Stimulated activated CD8-positive, alpha-beta memory T cell treated with anti-CD3 and anti-CD28 coated beads, Interleukin-2, amount 100 ng/mL, for 1 hour (primary cell): ENCODE results near the gene PIH1D1.

ENCODE experiments used
- DNase-seq, 2 donors: peaks; one replicate each; pipeline ENCODE4 v3.0.0-alpha.2; 2020; ENCODE audit warnings: low read depth in 2 of 2

PIH1D1 gene

DNA sequence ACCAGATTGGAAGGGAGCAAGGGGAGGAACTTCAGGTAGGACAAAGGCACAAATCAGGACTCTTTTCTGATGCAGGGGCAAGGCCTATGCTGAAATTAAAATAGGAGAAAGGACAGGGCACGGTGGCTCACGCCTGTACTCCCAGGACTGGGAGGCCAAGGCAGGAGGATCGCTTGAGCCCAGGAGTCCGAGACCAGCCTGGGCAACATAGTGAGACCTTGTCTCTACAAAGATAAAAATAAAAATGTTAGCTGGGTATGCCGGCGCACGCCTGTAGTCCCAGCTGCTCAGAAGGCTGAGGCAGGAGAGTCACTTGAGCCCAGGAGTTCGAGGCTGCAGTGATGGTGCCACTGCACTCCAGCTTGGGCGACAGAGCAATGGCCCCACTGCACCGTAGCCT is 15.9 kb downstream of the PIH1D1 start:
- DNase-seq = no peak

DNA sequence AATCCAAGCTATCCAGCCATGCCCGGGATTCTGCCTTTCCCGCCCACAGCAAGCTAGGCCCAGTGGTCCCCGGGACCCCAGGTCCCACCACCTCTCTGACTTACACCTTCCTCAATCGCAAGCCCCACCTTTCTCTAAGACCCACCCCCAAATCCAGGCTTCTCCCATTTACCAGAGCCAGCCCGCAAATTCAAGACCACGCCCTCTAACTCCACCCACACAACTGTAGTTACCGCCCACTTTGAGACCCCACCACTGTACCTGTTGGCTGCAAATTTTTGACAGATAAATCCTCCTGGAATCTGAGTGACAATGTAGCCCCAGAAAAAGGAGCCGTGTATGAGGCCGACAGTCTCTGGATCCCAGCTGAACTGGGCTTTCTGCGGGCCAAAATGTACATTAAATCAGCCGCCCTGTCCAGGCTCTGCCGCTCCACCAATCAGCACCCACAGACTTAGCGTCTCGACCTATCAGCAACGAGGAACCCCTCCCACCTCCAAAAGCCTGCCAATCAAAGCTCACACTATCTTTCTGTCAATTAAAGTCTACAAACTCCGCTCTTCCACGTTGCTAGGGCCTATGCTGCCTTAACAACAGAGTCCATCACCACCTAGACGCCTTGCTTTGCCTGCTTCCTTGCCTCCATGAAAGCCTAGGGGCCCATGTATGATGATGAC is 16.6 kb downstream of the PIH1D1 start:
- no peak for DNase-seq

DNA sequence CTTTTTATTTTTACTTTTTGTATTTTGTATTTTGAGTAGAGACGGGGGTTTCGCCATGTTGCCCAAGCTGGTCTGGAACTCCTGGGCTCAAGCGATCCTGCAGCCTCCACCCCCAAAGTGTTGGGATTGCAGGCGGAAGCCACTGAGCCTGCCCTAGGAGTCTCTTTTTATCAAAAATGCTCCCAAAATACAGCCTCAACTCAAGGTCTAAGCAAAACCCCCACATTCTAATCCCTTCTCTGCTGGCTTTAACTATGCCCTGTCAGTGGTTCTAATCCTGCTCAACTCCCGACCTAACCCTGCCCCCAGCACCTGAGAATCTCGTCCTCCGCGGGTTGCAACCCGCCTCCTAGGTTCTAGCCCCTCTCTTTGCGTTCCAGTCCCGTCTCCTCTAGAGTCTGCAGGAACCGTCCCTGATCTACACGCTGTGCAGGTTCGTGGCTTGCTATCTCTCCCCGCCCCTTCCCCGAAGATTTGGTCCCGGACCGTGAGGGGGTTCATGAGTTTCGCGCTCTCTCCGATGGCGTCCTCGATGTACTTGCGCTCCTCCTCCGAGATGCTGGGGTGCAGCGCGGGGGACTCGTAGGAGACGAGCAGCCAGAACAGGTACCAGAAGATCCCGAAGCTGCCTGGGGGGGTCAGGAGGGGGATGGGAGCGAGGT is 18.2 kb downstream of the PIH1D1 start:
- DNase-seq = no peak

DNA sequence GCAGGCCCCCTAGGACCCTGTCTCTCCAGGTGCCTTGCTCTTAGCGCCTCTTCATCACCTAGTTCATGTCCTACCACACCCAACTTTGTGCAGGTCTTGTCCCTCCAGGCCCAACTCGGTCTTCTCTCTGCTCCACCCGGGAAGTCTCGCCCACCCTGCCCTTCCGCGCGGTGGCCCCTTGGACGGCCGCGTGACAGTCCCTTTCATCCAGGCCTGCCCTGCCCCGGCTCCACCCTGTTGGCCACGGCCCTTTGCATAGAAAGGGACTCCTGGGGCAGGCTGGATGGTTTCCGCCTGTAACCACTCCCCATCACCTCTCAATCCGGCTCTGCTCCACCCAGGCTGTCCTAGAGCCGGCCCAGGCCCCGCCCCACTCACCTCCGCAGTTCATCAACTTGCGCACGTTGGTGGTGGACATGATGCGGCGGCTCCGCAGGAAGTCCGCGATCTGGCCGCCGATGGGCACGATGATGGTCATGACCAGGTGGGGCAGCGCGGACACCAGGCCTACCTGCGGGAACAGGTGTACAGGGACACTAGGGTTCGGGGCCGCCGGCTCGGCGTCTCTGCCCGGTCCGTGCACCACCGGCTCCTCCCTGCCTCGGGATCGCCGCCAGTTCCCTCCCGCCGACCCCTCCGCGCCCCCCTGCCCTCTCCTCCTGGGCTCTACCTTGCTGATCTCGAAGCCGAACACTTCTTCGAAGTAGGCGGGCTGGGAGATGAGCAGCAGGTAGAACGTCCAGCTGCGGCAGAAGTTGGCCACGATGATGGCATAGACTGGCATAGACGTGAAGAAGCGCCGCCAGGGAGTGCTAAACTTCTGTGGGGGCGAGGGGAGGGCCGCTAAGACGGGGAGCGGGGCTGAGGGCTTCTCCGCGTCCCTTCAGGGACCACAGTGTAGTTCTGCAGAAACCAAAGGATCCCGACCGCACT is 19.2 kb downstream of the PIH1D1 start:
- DNase-seq = no peak

DNA sequence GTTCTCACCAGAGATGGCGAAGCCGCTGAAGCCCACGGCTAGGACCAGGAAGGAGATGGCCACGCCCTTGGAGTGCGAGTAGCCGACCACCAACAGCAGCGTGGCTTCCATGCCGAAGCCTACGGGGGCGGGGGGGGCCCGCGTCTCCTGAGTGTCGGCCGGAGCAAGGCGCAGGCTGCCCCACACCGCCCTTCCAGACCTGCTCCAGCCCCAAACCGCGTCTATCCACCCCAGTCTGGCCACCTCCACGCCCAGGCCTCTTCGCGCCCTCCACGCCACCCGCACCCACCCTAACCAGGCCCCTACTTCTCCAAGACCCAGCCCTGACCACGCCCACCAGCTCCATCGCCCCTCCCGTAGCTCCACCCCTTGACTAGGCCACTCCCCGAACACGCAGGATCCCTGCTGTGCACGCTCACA is 20.3 kb downstream of the PIH1D1 start:
- DNase-seq = no peak

DNA sequence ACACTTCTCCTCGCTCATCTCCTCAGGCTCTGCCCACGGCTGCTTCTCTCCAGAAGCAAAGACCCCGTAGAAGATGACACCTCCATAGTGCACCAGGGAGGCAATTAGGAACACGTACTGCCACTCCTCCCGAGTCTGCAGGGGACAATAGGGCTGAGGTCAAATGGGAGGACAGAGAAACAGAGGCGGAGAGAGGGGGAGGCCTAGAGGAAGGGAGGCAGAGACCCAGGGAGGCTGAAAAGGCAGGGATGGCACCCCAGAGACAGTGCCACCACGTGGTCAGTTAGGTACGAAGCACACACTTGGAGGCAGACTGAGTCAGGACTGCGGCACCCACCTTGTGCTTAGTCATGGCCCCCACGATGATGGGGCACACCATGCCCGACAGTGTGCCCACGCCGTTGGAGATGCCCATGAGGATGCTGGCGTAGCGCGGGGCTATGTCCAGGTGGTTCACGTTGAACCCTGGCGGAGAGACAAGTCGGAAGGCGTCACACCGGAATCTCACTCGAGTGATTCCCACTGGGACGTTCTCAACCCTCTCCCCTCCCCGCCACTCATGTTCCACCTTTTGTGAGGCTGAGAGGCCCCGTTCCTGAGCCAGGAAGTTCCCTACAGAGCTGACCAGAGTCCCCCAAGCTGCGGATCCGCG is 20.8 kb downstream of the PIH1D1 start:
- no peak for DNase-seq

DNA sequence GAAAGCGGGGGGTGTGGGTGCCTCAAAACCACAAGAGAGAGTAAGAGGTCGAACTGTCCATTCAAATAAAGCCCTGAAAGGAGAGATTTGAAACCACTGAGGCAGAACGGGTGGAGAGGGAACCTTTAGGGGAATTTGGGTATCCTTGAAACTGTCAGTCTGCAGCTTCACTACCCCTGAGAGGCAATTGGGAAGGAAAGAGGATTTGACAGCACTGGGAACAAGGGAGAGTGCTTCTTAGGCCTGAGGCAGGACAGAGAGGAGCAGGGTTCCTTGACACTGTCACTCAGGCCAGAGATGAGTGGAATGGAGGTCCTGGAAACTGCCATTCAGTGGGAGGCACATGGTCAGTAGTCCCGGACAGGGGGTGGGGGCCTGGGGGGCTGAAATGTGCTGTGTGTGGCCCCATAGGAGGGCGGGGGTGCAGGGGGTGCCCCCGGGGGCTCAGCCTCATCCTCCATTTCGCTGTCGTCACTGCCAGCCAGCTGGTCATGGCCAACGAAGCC is 21.4 kb downstream of the PIH1D1 start:
- DNase-seq = no peak

DNA sequence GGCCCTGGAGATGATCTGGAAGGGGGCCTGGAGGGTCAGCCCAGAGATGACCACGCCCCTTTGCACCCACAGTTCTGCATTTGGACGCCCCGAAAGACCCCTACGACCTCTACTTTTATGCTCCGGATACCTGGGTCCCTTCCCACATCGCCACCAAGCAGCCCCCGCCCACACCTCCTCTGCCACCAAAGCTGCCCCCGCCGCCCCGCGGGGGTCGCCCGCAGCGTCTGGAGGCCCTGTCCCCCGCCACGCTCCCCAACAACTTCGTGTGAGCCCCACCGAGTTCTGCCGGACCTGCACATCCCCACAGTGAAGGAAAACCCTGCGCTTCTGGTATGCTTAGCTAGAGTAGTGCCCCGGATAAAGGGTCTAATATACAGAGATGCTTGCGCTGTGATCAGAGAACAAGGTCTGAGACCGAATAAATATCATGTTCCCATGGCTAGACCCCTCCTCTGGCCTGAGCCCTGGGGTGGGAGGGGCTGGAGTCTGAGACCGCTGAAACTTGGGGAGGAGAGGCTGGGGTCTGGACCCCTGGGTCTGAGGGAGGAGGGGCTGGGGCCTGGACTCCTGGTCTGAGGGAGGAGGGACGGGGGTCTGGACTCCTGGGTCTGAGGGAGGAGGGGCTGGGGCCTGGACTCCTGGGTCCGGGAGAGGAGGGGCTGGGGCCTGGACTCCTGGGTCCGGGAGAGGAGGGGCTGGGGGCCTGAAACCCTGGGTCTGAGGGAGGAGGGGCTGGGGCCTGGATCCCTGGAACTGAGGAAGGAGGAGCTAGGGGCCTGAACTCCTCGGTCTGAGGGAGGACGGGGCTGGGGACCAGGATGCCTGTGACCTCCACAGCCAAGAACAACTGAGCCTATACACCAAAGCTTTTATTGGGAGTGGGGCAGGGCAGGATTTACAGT is 22.8 kb downstream of the PIH1D1 start:
- DNase-seq = no peak

DNA sequence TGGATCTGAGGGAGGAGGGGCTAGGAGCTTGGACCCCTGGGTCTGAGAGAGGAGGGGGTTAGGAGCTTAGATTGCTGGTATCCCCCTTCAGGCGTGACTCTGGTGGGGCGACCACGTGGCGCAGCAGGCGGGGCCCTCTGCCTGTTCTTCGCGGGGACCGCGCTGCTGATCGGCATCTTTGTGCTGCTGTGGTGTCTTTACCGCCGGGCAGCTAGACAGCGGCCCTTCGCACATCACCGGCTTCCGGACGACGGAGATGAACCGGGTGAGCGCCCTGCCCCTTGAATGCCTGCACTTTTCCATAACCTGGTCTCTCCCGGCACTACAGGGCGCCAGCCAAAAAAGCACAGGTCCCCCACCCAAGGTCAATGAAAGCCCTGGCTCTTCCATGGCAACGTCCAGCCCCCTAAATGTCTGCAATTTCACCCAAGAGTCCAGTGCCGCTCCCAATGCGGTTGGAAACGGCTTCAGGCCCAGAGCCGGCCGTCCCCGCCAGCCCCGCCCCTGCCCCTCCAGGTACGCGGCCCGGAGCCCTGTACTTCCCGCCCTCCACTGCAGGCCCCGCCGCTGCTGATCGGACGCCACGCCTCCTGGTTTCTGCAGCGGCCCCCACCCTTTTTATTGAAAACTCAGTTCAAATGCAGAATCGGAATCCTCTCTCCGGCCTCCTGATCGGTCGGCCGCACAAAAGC is 23.6 kb downstream of the PIH1D1 start:
- DNase-seq = no peak

DNA sequence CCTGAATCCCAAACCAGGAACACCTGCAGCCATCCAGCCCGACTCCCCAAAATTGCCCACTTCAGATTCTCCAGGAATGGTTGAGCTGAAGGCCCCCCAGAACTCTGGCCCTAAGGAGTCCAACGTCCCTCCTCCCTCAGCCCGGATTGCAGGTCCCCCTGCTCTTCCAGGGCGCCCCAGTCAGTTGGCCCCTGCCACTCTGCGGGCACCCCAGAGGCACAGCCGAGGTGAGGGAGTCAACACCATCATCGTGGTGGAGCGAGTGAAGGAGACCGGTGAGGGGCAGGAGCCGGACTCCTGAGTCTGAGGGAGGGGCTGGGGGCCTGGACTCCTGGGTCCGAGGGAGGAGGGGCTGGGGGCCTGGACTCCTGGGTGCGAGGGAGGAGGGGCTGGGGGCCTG is 24.3 kb downstream of the PIH1D1 start:
- DNase-seq = no peak

DNA sequence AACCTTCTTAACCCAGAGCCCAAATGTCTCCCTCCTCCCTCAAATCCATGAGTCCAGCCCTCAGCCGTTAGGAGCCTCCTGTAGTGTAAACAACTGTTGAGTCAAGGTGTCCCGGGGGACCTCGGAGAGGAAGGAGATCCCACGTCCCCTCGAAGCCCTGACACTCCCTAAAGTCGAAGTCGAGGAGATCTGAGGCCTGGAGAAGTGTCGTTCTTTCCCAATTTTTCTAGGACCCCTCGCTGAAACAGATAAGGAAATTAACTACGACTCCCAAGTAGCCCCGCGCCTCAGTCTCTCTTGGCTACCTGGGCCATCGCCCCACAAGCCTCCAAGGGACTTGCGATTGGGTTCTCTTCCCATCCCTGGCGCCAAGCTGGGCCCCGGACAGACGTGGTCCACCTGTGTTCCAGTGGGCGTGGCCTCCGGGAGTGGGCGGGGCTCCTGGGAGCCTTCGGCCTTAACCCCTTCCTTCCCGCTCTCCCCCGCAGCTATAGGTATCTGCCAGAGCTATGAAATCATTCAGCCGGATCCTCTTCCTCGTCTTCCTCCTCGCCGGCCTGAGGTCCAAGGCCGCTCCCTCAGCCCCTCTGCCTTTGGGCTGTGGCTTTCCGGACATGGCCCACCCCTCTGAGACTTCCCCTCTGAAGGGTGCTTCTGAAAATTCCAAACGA is 25.6 kb downstream of the PIH1D1 start:
- no peak for DNase-seq

DNA sequence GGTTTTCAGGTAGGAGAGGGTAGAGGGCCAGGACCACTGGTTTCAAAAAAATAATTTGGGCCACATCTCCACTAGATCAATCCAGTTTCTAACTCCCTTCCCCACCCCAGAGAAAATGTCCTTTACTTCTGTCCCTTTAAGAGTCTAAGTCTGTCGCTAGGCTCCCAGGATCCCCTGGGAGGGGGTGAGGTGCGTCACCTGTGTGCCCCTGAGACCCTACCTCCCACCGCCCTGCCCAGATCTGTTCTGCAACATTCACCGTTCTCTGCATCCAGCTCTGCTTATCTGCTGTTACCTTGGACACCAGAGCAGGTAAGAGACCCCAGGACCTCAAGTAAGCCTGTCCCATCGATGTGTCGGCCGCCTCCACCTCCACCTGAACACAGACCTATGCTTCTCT is 26.4 kb downstream of the PIH1D1 start, which contains the start of gene GFY:
Gene GFY (plus strand): TSS at position 211 of the 400 bp plus-strand sequence. CDS start 1,043 bp downstream, outside the sequence.
- no peak for DNase-seq

DNA sequence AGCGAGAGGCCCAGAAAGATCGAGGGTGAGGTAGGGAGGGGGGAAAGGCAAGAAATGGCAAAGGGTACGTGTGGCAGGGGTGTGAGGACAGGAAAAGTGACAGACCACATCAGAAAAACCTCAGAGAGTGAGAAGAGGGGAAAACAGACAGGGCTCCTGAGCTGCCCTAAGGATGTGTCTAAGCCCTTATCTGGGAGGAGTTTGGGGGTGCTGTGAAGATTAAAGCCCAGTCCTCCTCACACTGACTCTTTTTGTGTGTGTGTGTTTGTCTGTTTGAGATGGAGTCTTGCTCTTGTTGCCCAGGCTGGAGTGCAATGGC is 27.7 kb downstream of the PIH1D1 start:
- DNase-seq = no peak

DNA sequence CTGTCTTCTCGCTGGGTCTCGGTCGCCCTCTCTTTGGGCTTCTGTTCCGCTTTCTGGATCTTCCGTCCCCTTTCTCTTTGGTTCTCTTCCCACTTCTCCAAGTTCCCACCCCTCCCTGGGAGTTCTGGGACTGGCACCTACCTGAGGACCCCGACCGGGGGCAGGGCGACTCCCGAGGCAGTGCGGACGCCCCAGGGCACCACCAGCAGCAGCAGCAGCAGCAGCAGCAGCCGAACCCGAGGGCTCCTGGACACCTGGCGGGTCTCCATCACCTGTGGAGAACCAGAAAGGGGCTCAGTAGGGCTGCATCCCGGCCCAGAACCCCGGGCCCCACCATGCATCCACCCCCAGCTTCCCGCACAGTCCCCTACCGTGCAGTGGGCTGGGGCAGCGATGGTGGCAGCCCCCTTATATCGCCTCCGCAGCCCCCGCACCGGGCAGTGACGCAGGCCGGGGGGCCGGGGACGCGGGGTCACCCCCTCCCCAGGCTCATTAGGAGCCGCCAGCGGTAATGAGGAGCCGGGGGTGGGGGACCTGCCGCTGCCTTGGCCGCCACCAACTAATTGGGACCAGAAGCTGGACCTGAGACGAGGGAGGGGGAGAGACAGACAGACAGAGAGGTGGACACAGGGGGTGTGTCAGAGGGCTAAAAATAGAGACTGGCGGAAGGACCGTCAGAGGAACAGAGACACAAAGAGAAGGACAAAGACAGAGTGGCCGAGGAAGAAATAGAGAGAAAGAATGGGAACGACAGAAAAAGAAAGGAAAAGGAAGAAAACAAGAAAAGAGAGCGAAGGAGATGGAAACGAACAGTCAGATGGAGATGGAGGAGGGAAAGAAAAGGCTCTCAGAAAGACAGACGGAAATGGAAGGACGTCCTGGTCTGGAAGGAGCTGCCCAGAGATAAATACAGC is 28.3 kb downstream of the PIH1D1 start, which contains the start of gene PTH2:
Gene PTH2 (minus strand): TSS at position 371 of the 914 bp plus-strand sequence. CDS start 102 bp downstream, at position 269.
- DNase-seq = no peak

DNA sequence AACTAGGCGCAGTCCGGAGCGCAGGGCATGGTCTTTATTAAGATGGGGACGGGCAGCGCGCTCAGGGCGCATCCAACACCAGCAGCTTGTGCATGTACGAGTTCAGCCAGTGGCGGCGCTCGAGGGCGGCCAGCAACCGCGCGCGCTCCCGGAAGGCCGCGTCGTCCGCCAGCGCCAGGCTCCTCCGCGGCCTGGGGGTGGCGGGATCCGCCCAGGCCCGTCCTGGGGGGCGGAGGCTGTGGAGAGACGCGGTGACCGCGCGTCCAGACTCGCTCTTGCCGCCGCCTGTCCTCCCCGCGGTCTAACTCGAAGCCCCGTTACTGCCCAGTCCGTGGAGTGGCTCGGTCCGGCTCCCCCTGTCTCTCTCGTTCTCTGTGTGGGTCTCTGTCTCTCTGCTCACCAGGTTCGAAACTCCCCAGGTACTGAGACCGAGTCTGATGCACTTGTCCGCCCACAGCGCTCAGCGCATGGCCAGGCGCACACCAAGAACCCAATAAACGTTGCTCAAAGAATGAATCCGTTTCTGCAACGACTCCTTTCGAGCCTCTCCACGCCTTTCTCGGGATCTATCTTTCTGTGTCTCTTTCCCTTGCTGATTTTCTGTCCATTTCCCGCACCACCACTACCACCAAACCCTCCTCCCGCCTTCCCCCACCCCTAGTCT is 29.1 kb downstream of the PIH1D1 start:
- DNase-seq = no peak

DNA sequence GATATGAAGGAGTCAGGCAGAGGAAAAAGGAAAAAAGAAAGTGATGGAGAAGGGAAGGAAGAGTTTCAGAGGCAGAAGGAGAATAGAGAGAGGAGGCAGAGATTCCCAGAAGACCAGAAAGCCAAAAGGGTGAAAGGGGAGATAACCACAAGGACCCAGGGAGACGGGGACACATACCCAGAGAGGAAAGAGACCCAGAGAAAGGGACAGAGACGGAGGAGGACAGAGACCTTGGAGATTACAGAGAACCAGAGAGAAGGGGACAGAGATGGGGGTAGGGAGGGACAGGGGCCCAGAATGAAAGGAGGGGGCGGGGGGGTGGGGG is 29.8 kb downstream of the PIH1D1 start:
- no peak for DNase-seq

DNA sequence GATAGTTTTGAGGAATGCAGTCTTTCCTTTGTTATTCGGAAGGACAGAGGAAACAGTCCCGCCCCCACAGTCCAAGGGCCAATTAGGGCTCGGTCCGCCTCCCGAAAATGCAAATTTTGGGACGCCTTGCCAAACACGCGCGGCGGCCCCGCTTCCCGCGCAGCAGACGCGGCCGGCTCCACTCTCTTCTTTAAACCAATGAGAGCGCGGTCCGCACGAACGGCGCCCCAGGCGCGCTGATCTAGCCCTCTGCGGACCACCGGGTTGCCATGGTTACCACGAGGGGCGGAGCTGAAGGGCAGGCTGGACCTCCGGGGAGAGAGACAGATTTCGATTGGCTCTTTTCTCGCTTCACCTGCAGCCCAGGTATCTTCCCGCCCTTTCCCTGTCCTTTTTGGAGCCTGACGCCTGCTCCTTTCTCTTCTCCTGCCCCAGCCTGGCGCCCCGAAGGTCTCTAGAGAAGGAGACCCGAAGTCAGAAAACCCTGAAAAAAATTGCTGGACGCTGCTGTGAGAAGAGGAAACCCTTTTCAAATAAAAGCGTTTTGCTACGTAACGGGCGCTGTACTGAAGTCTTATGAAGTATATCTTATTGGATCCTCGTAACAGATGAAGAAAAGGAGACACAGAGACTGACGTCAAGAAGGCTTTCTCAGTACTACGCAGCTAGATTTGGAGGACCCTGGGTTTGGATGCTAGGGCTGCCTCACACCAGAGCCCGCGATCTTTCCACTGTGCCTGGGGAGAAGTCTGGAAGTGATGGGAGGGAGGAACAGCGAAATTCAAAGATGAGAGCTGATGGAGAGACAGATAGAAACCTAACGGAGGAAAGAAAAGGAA is 30.4 kb downstream of the PIH1D1 start:
- no peak for DNase-seq
